GM21447 (cell line): Measurements from ENCODE around the gene PLCH1.

ENCODE experiments used
- ATAC-seq: cut with Tn5 transposase; IDR thresholded peaks from one replicate; pipeline ENCODE4 v1.9.1; 2021; ENCODE audit not compliant: unreplicated experiment

PLCH1 gene

DNA sequence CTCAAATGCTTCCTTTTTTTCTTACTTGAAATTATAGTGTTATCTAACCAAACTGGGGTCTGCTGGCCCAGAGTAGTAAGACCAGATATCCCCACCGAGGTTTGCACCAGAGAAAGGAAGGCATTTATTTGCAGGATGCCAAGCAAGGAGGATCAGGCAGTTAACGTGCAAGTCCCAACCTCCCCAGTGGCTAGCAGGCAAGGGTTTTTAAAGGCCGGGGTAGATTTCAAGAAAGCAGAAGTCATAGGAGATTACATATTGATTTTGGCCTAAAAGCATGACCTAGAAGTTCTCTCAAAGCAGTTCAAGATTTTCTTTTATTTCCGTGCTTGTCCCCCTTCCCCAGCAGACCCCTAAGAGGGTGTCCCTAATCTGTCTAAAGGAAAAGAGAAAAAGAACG, 418.6 kb downstream of the PLCH1 start:
- ATAC-seq, result no peak
